22Rv1 (cell line): ENCODE measurements around the gene RAB4B.
A peak's percentile ranks its signal among the peaks of the same experiment; 100 is the strongest.
"Not testable (repeated sequence)": the region's sequence is repeated elsewhere in the genome, so short reads cannot be mapped to it uniquely, and the experiment has no call there.

Experiments
- H3K27ac ChIP-seq: fragments of 450-650 bp; 2 replicates; pipeline ENCODE4 v1.5.1; 2017
- CTCF ChIP-seq: fragments of 450-650 bp; IDR thresholded peaks from 2 replicates; pipeline ENCODE4 v1.5.1; 2017; ENCODE audit warnings: mild to moderate bottlenecking
- ZFX ChIP-seq: fragments of 450-650 bp; IDR thresholded peaks from 2 replicates; pipeline ENCODE4 v1.6.1; 2017; ENCODE audit warnings: antibody characterized with exemption, borderline replicate concordance

RAB4B gene

DNA sequence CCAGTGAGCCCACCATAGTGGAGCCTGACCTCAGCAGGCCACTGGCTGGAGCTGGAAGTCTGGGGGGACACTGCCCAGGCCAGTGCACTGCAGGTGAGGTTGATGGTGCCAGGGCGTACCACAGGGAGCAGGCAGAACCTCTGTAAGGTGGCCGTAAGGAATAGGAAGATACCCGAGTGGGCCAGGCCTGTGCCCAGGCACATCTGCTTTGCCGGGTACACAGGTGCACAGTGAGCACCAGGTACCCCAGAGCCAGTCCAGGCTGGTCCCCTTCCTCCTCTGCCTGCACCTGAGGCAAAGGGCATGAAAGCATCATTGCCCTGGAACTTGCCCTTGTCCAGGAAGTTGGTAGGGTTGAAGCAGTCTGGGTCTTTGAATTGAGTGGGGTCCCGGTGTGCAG lies 30.4 kb downstream of the RAB4B start:
- TF ChIP-seq ZFX: no peak
- TF ChIP-seq CTCF: no peak
- H3K27ac ChIP-seq: no peak overlapping the region

DNA sequence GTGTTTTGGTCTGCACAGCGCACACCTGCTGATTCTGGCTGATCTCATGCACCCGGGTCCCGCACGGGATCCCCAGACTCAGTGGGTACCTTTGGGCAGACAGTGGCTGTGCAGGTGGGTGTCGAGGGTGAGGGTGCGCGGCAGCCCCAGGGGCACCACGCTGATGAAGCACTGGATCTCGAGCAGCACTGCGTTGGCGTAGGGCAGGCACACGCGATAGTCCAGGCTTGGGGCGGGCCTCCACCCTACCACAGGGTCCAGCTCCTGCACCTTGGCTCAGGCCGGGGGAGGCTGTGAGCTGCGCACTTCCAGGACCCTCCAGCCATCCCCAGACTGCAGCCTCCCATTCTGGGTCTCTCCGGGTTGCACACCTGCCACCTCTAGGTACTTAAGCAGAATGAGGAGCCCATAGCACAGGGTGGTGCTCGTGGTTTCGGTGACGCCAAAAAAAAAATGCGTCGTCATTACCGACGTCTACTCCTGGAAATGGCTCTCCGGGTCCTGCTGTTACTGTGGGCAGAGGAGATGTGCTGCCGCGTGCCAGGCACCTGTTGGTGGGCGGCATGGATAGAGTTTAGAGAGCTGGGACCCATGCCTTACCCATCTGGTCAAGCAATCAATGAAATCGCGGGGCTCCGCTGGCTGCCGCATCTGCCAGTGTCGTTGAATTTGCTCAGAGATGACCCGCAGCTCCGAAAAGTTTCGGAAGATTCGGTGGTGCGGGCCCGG lies 31.5 kb downstream of the RAB4B start:
- H3K27ac ChIP-seq: peak overlapping the region; percentile 74
- no peak for TF ChIP-seq ZFX
- TF ChIP-seq CTCF: no peak

GRCh38 chr19:40810160-40810559 lies 32.1 kb downstream of the RAB4B start:
- TF ChIP-seq ZFX (no peak), CTCF (no peak)
- peak overlapping the region; percentile 74 for H3K27ac ChIP-seq

DNA sequence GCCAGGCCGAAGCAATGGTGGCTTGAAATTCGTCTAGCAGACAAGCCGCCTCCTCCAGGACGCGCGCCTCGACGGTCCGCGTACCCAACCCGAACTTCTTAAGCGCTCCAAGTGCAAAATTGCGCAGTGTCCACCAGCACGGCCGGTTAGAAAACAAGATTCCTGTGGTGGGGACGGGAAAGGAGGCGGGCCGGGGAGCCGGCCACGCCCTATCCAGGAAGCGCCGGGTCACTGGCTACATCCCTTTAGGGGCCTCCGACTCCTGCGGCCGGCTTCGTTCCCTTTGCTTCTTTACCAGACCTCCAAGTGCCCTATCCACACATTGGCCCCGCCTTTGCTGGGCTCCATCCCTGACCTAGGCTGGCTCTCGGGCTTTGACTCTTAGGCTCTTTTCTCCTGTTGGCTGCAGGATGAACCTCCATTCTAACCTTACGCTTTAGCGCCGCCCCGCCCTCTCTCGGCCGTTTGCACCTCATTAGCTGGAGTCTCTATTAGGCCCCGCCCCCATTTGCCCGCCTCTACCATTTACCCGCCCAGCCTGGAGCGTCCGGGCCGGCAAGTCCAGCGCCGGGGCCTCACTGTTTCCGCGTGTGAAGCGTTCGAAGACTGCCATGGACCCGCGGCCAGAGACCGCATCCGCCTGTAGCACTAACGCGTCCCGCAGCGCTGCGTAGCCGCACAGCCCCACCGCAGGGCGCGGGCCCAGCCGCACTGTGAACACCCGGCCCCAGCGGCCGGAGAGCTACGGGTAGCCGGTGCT lies 32.8 kb downstream of the RAB4B start:
- peak overlapping the region; percentile 74 for H3K27ac ChIP-seq

DNA sequence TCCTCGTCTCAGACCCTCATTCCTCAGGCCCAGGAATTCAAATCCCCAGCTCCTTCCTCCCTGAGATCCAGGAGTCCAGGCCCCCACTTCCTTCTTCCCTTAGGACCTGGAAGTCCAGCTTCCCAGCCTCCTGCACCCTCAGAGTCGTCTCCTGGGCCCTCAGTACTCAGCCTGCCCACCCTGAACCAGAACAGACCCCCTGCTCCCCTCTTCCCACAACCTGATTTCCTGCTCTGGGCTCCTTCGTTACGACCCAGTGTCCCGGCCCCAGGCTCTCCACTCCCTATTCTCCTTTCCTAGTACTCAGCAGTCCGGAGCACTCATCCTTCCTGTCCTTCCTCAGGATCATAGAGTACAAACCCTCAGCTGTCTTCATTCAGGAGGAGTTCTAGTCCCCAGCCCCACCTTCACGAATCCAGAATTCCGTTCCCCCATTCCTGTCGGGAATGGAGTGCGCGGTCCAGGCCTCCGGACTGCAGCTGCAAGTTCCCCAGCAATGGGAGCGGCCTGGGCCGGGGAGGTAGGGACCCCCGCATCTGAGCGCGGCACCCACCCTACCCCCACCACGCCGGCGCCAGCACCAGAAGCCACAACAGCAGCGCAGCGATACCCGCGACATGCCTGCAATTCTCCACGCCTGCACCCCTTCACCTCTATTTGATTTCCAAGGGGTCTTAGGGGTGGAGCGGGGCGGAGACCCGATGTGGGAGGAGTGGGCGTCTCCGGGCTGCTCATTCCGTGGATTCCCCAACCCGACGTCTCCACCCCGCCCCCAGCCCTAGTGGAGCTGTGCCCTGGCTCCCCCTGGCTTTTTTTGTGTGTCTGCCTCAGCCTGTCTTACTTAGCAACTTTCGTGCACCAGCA lies 33.7 kb downstream of the RAB4B start:
- peak overlapping the region; percentile 74 for H3K27ac ChIP-seq
- no peak for TF ChIP-seq ZFX
- no peak for TF ChIP-seq CTCF

- not testable (repeated sequence) for H3K27ac ChIP-seq
These were observed 34.5 kb downstream of the RAB4B start for GRCh38 chr19:40812571-40812970.

DNA sequence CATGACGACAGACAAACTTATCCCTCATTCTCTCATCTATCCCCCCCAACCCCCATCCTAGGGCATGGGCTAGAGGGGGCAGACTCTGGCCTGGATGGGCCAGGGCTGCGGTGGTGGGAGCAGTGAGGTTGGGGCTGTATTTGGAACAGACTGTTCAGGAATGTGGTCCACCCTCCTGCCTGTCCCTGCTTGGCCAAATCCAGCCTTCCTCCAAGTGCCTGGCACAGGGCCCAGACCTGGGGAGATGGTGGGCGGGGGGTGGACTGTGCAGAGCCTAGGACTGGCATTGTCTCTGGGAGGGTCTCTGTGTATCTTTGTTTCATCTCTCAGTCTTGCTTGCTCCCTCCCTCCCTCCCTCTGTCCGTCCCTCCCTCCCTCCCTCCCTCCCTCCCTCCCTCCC lies 35.1 kb downstream of the RAB4B start:
- no peak overlapping the region for H3K27ac ChIP-seq
- TF ChIP-seq CTCF (no peak), ZFX (no peak)

GRCh38 chr19:40815223-40815622 lies 37.2 kb downstream of the RAB4B start:
- TF ChIP-seq CTCF: no peak
- no peak for TF ChIP-seq ZFX
- H3K27ac ChIP-seq: no peak overlapping the region

DNA sequence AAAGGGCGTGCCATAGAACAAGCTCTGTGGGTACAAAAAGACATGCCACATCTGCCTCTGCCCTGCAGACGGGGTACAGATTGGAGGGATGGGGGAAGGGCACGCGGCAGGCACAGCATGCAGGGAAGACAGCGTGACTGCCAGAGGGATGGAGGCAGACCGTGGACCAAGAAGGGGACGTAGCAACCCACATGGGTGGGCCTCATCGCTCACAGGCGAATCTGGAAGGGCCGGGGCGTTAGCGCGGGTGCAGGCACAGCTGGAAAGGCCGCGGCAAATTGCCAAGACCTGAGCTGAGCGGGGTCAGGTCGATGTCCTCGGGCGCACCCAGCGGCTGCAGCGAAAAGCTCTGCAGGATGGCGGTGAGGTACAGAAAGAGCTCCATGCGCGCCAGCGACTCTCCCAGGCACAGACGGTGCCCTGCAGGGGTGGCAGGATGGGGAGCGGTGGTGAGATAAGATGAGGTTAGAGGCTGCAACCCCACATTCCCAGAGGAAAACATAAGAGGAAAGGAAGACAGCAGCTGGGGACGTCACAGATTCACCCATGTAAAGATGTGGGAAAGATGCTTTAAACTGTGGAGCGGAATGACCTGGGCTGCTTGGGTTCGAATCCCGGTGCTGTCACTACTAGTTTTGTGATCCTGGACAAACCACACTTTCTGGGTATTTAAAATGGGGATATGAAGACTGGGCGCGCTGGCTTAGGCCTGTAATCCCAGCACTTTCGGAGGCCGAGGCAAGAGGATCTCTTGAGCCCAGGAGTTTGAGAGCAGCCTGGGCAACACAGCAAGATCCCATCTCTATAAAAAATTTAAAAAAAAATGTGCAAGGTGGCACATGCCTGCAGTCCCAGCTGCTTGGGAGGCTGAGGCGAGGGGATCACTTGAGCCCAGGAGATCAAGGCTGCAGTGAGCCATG lies 40.7 kb downstream of the RAB4B start:
- not testable (repeated sequence) for H3K27ac ChIP-seq
